ENCODE data around the gene ANXA8.
"Not testable (repeated sequence)": the region's sequence is repeated elsewhere in the genome, so short reads cannot be mapped to it uniquely, and the experiment has no call there.

The ANXA8 gene

DNA sequence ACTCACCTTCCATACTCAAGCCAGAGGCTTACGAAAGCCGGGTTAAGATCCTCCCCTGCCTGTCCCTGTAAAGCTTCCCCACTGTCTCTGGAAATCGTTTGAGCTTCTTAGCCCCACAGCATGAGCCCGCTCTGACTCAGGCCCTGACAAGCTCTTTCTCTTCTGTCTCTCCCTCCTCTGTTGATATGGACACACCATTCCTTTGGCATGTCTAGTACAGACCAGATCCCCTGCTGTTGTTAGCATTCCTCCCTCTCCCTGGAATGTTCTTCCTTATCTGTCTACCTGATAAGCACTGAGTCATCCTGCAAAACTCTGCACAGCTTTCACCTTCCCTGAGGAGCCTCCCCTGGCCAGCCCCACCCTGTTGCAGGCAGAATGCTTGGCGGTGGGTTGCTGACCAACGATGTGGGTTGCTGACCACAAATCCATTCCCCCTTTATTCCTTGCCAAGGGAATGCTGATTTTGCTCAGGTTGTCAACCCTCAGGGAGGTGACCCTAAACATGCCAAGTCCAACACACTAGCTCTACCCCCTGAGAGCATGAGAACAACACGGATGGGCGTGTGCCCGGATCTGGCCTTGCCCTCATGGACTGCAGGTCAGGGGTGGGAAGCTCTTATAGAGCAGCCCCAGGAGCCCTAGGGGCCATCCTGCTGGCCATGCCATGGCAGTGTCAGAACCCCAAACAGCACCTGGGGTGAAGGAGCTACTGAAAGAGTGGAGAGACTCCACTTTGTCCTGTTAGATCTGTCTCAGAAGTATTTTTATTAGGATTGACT, 21.1 kb downstream of the ANXA8 start:
- not testable (repeated sequence) for DNase-seq

DNA sequence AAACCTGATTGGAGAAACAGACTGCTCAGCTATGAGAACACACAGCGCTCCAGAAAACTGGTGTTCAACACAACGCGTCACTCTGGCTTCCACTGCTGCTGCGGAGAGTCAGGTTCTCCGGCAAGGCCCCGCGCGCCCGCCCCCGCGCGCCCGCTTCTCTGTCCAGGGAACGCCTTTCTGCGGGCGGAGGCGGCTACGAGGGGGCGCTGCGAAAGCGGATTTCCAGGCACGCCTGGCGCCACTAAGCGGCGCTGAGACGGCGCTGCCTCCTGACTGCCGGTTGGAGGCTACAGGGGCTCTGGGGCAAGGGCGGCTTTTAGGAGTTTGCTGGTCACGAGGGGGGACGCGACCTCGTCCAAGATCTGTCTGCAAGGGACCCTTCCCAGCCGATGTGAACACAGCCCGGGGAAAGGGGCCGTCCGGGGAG, 22.6 kb downstream of the ANXA8 start:
- not testable (repeated sequence) for DNase-seq

DNA sequence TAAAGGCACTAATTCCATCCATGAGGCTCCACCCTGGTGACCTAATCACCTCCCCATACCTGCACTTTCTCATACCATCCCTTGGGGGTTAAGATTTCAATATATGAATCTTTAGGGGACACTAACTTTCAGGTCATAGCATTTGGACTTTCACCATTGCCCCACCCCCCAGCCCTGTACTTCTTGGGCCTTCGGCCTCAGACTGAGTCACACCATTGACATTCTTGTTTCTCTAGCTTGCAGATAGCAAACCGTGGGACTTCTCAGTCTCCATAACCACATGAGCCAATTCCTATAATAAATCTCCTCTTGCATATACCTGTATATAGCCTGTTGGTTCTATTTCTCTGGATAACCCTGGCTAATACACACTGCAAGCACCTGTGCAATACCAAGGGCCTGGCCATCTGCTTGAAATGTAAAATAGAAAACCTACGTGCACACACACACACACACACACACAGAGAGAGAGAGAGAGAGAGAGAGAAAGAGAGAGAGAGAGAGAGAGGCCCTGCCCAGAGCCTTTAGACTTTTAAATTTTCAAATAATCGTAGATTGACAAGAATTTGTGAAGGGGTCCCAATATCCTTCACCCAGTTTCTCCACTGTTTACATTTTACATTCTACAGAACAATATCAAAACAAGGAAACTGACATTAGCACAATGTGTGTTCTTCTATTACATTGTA, 25.3 kb downstream of the ANXA8 start:
- no peak for DNase-seq

DNA sequence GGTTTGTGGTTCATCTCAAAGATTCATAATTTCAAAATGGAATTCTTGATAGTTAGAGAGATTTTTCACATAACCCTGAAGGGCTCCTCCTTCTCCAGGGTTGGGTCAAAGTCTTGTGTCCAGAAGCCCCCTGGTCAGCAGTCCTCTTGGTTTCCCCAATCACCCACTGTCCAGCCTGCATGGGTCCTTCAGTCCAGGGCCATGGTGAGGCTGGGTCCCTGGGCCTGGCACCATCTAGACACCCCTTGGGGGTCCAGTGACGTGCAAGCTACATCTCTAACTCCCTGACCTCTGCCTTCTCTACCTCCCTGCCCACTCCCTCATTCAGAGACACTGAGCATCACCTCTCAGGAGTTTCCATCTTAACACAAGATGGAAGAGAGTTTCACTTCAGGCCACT, 26.1 kb downstream of the ANXA8 start:
- DNase-seq: no peak

DNA sequence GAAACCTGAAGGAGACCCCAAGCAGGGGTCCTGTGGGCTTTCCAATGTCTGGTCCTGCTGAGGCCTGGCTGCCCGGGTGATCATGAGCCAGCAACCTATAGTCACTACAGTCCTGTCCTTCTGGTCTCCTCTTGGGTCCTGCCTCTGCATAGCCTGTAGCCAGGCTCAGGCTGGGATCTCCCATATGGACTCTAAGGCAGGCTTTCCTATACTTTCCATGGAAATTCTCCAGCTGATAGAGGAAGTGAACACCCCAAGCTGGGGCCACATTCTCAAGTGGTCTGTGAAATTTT, 26.4 kb downstream of the ANXA8 start:
- DNase-seq: no peak

DNA sequence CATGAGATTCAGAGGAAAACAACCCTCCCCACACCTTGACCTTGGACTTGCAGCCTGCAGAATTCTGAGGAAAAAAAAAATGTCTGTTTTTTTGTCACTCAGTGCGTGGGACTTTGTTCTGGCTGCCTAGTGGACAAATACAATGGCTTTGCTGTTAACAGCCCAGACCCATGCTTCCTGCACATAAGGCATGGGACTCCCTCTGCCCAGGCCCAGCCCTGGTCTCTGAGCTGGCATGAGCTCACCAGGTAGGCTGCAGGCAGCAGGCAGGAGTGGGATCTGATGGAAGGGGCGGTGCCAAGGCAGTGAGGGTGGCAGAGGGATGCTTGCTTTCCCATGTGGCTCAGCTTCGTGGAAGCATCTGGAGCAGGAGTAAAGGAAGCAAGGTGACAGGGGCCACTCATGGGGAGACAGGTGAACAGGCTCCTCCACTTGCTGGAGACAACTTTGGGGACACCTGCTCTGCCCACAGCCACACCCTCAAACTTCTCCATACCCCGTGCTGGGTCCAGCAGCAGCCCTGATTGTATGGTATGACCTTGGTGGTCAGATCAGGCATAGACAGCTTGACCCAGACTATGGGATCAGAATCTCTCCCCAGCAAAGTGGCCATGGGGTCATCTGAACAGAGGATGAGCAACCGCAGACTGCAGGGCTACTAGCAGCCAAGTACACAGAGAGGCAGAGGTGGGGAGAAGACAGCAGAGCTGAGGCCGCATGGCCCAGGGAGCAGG, 27.0 kb downstream of the ANXA8 start:
- DNase-seq: no peak

DNA sequence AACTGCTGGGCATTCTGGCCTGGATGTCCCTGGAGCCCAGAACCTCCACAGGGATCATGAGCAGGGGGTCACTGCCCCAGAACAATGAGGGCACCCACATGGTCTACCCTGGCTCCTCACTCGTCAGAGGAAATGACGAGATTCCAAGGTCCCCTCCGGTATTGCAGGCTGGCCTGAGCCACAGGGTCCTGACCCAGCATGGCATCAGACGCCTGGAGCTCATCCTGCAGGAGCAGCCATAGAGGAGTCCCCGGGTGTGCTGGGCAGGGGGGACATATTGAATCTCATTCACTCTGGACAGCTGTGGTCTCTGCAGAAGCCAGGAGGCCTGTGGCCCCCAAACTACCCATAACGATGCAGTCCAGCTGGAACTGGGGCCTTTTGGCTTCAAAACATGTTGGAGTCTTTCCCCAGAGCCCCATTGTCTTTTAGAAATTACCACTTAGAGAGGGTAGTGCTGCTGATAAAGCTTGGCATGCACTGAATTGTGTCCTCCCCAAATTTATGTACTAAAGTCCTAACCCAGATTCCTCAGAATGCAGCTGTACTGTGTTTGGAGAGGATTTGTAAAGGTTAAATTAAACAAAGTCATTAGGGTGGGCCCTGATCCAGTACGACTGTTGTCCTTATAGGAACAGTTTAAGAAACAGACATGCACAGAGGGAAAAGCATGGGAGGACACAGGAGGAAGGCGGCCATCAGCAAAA, 27.7 kb downstream of the ANXA8 start:
- DNase-seq: no peak

DNA sequence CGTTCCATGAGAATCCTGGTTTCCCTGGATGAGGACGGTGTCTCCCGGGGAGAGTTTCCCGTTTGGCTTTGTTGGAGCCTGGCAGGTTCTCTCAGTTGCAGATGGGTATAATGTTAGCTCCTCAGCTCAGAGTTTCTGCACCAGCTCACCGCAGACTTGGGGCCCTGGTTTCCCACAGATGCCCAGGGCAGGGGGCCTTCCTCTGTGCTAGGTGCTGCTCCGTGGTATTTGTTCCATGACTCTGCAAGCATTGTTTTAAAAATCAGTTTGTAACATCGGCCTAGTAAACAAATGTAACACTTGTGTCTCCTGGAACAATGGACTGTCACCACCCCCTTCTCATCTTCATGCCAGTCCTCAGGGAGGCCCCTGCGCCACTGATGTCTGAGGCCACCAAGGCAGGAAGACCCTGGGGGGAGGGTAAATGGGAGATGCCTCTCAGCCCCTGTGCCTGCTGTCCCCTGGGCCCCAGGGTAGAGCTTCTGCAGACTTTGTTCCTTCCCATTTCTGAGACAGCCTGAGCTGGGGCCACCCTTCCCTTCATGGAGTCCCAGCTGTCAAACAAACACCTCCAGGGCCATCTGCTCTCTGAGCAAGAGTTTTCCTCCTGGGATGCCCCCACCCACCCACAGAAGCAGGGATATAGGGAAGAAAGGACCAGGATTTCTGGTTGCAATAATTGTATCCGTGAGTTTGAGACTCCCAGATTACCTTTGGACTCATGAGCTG, 28.4 kb downstream of the ANXA8 start:
- DNase-seq: not testable (repeated sequence)

DNA sequence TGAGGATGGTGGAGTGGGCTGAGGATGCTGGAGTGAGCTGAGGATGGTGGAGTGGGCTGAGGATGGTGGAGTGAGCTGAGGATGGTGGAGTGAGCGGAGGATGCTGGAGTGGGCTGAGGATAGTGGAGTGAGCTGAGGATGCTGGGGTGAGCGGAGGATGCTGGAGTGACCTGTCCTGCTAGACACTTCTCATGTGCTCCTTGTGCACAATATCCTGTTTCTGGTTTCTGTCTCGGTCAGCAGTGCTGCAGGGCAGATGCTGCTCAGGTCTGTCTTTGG, 29.2 kb downstream of the ANXA8 start:
- no peak for DNase-seq

DNA sequence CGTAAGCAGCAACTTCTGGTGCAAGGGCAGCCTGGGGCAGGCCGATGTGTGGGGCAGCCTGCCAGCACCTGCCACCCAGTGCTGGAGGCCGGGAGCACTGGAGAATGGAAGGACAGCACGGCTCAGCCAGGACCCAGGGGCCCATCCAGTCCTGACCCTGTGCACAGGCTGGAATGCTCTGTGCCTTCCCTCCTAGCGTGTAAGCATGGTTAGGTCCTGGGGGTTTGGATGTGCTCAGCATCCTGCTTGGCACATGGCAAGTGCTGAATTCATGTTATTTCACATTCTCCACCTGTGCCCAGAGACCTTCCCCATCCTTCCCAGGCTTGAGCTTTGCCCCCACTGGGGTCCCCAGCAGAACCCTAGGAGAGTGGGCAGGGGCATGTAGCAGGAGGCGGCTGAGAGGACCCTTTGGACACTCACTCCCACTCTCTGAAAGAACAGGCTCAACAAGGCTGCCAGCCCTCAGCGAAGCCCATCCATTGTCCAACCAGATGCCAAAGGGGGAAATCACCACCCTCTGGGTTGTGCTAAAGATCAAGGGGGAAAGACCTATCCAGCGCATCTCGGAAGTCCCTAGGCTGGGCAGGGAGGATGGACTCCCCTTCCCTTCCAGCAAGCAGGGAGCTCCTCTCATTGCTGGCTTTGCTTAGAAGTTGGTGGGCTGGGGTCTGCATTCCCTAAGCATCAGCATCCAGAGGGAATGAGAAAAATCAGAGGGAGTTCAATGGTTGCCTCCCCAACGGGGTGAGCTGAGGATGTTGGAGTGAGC, 29.7 kb downstream of the ANXA8 start:
- DNase-seq: no peak

DNA sequence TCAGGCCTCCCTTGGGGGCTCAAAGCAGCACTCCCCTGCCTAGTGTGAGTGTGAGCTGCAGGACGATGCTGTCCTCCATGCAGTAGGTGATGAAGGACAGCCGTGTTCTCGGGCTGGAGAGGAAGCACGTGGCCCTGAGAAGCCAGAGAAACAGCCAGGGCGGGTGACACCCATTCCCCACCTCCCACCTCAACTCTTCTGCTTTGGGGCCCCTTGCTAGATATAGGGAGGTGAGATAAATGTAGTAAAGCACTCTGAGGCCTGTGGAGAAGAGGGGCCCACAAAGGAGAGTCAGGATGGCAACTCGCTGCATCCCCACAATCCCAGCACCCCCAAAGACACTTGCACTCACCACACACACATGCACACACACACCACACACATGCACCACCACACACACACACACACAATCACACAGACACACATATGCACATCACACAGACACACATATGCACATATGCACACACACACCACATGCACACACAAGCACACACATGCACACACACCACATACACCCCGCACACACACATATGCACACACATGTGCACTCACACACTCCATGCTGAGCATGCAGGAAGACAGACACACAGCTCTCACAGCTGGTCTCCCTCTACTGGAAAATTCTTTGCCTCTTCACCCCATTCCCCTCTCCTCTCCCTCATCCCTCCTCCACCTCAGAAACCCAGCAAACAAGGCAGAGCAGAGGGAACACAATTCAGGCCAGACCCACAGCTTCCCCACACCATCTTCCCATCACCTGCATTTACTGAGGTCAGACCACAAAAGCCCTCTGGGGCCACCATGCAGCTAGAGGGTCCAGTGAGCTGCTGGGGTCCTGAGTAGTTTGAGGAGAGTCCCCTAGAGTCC, 30.5 kb downstream of the ANXA8 start:
- DNase-seq: no peak

DNA sequence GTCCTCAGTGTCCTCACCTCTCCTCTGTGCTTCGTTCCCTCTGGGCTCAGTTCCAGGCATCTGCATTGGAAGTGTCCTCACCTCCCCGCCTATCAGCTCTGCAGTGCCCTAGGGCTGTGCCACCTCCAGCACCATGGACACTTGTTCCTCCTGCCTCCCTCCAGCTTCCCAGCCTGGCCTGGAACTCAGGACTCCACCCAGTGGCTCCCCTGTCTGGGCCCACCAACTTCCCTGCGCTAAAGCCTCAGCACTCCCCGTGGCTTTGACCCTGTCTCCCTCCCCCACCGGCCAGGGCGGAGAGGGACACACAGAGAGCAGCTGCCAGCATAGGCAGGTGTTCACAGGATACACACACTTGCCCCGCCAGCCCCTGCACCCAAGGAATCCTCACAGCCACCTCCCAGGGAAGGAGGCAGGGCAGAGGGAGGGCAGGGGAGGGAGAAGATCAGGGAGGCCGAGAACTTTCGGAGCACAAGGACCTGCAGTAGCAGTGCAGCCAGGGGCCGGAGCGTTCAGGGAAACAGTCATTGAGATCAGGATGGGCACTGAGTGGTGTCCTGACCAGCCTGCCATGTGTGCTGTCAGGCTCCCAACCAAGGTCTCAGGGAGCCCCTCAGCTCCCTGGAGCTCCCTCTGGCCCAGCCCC, 31.3 kb downstream of the ANXA8 start:
- no peak for DNase-seq

DNA sequence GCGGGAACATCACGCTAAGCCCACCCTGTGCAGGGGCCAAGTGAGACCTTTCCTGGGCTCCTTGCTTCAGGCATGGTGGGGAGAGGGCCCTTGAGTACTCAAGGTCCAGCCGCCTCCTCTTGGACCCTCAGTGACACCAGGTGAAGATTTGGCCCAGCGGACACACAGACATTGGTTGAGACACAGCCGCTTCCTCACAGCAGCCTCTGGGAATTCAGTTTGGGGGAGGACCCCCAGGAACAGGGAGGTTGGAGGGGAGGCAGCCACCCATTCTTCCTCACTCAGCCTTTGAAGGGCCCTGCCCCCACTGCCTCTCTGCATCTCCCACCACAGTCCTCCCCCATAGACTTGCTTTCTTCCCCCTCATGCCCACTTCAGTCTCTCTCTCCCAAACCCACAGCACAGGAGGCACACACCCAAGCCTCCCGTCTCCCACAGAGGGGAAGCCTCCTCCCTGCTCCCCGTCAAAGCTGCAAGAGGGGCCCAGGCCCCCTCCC, 31.9 kb downstream of the ANXA8 start:
- no peak for DNase-seq

DNA sequence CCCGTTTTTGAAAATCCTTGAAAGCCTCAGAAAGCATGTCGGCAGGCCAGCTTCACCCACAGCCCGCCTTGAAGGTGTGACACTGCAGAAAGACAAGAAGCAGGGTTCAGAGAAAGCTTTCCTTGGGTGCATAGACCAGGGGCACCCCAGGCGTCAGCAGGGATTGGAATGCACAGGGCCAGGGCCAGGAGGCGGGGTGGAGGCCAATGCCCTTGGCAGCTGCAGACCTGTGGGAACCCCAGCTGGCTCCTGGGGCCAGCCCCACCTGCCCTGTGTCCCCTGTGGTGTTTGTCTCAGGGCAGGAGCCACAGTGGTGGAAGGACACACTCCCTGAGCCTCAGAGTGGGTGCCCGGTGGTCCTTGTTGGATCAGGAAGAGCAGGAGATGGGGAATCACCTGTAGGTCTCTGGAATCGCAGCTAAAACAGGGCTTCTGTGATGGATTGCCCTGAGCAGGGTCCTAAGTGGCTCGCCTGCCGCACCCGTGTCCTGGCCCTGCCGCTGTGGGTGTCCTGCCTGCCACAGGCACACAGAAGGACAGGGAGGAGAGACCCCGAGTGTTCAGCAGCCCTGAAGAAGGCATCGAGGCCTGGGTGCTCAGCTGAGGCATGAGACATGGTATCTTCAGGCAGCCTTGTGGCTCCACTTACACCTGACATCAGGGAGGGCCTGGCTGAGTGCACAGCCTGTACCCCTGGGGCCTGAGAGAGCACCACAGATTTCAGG, 32.5 kb downstream of the ANXA8 start:
- no peak for DNase-seq

DNA sequence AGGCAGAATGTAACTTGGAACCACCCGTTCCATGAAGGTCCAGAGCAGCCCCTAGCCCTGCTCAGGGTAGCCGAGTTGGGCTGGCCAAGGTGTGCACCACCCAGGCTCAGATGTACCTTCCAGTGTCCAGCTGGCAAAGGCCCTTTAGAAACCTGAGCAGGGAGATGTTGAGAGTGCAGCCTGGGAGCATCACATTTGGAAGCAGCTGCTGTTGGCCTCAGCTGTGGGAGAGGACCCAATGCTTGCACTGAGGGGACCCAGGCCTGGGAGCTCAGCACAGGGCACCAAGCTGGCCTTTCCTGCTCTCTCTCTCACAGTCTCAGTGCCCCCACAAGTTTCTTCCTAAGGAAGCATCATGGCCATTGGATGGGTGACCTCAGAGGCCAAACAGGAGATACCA, 33.5 kb downstream of the ANXA8 start:
- no peak for DNase-seq

DNA sequence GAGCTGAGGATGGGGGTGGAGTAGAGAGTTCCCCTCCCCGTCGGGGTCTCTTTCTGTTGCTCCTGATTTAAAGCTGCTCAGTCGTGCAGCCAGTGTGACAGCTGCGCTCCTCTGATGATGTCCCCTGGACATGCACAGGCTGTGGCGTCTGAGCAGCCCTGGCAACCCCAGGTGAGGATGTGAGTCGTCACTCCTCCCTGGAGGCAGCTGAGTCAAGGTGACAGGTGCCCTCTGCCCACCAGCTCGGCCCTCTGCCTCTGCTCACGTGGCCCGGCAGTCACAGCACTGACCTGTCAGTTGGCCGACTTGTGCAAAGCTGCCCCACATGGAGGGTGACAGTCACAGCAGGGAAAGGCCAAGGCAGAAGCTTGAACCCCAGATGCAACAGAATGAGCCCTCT, 33.9 kb downstream of the ANXA8 start:
- DNase-seq: no peak

DNA sequence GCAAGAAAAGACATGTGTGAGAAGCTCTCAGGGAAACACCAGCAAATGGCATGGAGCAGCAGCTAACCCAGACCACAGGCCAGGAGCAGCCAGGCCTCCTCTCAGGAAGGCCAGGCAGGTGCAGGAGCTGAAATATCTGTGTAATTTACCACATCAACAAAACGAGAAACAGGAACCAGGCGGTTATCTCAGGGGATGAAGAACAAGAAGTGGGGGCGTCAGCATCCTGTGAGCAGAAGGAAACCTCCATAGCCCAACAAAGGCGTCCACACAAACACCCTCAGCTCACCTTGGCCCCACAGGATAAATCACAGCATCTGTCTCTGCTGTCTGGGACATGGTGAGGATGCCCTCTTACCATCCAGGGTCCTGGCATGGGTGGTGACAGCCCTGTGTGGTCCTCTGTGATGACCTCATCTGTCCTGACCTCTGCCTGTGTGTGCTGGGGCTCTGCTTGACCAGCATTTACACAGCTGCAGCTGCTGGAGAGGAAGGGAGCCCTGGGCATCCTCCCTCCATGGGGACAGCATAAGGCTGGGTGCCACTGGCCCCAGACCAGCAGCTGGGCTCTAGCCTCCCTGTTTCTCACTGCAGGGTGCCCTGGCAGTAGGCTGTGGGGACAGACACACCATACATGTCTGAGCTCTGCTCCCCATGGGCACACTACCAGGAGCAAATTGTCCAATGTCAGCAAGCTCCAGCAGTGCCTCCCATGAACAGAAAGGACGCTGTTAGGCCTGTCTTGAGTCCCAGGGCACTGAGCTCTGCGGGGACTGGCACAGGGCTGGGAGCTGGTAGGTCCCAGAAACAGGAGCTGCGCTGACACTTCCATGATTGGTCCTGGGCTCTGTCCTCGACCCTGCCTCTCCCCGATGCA, 34.6 kb downstream of the ANXA8 start:
- no peak for DNase-seq

DNA sequence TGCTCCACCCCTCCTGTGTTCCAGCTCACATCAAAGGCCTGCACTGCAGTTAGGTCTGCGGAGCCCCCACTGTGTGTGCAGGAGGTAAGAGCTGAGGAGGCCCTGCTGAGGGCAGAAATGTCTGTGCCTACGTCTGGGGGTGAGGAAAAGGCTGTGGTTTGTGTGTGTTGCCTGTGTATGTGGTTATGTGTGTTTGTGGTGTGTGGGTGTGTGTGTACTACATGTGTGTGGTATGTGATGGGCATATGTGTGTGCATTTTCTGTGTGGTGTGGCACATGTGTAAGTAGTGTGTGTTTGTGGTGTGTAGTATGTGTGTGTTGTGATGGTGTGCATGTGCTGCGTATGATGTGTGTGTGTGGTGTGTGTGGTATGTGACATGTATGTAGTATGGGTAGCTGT, 36.2 kb downstream of the ANXA8 start:
- DNase-seq: no peak

DNA sequence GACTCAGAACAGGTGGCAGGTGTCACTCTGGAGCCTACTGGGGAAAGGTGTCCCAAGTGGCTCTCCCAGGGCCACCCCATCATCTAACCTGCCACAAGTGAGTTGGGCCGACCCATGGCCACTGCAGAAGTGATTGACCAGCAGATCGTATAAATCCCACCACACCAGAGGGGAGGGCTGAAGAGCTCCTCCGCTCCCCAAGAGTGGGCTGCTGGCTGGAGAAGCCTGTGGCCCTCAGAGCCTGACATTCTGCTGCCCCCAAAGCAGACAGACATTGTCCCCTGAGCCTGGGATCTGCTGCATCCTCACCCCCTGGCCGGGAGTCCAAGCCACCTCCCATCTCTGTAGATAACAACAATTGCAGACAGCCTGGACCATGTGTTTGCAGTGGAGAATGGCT, 36.7 kb downstream of the ANXA8 start:
- DNase-seq: no peak

Data from NCI-H1436 treated with DMSO at 0.1 percent for 48 hours (cell line).